Fibroblast of skin of left quadriceps (primary cell): Measurements from ENCODE around the gene RNF2.
A peak's percentile ranks its signal among the peaks of the same experiment; 100 is the strongest.

ENCODE experiments used
- DNase-seq, 2 experiments: peaks; one replicate each; pipeline ENCODE4 v3.0.0-alpha.2; 2013; ENCODE audit warnings: low read depth in 2 of 2

The RNF2 gene

DNA sequence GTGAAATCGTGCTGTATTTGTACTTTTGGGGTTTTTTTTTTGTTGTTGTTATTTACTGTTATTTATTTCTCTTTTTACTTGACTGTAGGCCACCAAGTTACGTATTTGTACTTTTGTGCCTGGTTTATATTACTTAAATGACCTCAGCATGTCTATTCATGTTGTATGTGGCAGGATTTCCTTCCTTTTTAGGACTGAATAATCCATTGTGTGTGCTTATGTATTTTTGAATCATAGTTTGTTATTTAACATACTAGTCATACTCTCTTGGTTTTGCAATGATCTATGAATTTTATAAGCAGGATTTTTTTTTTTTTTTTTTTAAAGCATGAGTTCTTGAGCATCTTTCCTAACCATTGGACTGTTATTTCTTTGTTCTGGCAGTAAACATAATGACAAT lies 51.2 kb downstream of the RNF2 start:
- no peak for DNase-seq

DNA sequence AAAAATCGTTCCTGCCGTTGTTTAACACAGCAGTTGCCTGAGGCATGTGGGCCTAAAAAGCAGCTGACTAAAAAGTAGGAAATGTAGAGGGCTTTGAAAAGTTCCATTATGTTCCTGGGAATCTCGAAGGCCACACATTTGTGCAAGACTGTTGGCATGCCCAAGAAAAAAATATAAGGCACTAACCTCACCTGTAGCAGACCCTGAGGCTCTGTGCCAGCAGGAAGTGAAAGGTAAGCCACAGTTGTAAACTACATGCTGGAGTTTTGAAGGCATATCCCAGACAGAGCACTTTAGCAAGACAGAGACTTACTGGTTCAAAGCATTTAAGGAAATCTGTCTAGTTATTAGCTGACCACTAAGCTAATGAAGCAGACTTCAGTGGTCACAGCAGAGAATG lies 58.7 kb downstream of the RNF2 start:
- no peak for DNase-seq

DNA sequence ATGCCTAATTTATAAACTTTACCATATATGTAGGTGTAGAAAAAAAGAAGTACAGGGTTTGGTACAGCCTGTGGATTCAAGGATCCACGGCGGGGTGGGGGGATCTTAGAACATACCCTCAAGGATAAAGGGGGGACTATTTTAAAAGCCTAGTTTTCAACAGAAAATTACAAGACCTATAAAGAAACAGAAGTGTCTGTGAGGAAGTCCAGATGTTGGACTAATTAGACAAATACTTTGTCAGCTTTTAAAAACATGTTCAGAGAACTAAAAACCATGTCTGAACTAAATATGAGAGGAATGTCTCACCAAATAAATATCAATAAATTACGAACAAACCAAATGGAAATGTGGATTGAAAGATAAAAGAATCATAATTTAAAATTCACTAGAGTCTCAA lies 59.8 kb downstream of the RNF2 start:
- DNase-seq: no peak

DNA sequence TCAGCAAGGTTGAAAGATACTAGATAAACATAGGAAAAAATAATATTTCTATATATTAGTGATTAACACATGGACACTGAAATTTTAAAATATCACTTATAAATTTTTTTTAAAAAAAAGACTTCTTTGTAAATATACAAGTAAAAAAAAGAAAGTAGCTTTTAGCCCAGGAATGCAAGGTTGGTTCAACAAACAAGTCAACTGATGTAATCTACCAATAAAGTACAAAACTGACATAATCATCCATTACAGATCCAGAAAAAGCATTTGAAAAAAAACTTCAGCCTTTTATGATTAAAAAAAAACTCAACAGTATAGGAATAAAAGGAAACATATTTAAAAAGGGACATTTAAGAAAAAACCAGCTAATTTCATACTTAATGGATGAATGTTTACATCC lies 63.0 kb downstream of the RNF2 start:
- DNase-seq: no peak

DNA sequence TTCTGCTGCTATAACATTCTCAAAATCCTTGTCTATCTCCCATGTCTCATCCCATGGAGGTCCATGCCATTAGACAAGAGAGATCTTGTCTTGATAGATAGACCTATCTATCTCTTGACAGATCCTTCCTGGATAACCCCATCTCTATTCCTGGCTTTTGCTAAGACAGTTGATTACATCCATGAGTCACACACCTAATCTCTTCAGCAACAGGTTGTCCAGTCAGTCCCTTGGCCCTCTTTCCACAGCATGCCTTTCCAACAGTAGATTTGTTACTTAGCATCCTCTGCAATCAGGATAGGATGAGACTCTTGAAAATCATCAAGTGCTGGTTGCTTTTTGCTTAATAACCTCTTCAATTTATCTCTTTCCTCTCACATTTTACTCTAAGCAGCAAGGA lies 64.8 kb downstream of the RNF2 start:
- DNase-seq: no peak

DNA sequence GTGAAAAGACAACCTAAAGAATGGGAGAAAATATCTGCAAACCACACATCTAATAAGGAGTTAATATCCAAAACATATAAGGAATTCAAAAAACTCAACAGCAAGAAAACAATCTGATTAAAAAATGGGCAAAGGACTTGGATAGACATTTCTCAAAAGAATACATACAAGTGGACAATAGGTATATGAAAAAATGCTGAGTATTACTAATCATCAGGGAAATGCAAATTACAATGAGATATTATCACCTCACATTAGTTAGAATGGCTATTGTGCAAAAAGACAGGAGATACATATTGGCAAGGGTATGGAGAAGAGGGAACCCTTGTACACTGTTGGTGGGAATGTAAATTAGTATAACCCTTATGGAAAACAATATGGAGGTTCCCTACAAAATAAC lies 66.5 kb downstream of the RNF2 start:
- no peak for DNase-seq

DNA sequence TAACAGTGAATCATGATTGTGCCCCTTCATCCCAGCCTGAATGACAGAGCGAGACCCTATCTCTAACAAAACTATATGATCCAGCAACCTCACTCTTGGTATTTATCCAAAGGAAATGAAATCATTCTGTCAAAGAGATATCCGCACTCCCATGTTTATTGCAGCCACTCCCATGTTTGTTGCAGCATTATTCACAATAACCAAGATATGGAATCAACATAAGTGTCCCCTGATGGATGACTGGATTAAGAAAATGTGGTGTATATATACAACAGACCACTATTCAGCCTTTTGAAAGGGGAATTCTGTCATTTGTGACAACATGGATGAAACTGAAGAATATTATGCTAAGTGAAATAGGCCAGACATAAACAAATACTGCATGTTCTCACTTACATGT lies 67.0 kb downstream of the RNF2 start:
- no peak for DNase-seq

DNA sequence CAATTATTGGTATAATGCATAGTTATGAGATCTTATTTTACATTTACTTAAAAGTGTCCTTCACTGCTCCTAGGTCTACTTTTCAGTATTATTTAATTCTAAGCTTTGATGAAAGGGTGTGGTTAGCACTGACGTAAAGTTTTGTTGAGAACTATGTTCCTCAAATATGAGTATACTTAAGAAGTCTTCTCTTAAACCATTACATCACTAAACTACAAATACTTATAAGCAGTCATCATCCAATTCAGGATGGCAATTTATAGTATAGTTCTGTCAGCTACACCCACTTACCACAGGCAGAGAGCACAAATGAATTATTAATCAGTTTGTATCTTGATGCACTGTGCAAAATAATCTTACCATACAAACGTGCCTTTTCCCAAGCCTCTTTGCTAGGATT lies 84.3 kb downstream of the RNF2 start:
- no peak for DNase-seq

DNA sequence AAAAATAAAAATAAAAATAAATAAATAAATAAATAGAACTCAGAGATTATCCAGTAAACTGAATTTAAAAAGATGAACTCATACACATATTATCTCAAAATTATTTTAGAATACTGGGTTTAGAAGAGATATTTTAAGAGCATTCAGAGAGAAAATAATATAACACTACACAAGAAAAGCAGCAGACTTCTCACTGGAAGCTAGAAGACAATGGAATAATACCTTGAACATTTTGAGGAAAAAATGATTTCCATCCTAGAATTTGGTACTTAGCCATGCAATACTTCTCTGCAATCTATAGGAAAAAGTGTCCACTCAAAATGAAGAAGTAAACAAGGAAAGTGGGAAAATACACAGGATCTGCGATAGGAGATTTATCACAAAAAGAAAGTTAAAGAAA lies 87.2 kb downstream of the RNF2 start:
- DNase-seq: no peak

DNA sequence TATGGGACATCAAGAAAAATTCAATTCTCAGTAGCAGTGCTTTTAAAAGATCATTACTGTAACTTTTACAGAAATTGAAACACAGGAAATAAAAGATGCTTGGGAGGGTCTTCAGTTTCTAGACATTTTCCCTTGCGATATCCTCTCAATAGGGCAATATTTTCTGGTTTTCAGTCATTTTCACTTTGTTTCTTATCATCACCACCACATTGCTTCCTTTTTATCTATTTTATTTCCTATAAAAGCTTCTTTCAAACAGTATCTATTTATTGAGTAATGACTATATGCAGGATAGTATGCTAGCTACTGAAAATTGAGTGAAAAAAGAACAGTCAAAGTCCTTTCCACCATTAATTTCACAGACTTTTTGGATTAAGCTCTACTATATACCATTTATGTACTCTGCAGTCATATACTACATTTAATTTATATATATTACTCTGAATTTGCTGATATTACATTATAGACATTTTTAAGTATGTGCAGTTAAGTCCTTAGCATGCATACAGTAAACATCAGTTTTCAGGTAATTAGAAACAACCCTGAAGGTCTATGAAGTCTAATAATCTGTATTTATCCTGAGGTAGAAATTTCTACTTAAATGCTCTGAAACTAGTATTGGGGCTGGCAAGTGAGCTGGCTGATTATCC lies 92.7 kb downstream of the RNF2 start:
- no peak for DNase-seq

DNA sequence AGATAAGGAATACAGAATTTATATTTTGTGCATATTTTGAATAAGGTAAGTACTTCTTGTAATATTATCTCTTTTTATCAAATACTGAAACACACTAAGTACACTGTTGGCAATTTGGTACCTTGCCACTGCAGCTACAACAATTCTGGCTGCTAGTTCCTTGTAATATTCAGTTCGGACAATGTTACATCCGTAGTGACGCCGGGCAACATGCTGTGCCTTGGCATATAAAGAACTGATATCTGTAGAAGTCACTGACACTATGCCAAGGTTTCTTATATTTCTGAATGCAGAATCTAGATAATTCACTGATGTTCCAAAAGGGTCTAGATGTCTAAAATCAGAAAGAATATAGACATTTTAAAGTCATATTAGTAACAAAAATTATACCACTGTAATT lies 93.9 kb downstream of the RNF2 start:
- no peak for DNase-seq

DNA sequence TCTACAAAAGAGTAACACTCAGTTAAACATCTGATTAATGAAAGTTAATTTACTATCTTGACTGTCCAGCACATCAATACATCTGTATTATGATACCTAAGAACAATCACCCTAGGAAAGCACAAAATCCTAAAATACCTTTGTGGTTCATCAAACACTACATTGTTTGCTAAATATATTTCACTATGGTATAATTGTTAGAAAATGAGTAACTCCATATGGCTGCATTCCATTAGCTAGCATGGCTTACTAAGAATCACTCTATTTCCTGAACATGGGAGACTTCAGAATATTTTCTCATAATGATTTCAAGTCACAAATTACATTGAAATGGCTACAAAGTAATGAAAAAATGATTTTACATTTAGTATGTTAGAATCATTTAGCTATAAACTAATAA lies 98.9 kb downstream of the RNF2 start:
- DNase-seq: peak in 1 of 2 experiments; percentile 32

DNA sequence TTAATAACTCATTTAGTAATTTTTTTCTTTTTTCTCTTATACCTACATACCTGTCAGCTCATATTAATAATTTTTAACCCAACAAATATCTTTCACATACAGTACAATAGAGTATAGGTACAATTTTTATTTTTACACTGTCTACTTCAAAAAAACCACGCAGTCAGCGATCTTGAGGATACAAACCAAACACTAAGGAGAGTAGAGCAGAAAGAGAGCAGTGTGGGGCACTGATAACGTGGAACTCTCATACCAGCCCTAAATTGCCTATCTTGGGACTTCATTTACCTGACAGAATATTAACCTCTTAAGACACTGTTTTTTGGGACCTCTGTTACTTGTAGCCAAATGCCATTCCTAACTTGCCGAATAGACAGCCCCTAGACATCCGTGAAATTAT lies 105.9 kb downstream of the RNF2 start:
- DNase-seq: no peak
